HepG2 (cell line): ENCODE results near the gene AHRR. TPM values are rescaled to one million over a fixed set of nuclear protein-coding genes. Genes with fewer than 3 reads are reported as not detected.

Experiments used
- ATAC-seq: fragments of 200-7000 bp; cut with Tn5 transposase; 3 replicates; pipeline ENCODE4 v1.9.1; 2020; ENCODE audit warnings: mild to moderate bottlenecking, moderate library complexity
- BruUV-seq: library from RNA; stranded (reverse); fragments of 400-500 nt; replicated peaks from 2 replicates; lab custom pipeline; 2021; lab: Mats Ljungman, UMichigan
- CTCF ChIA-PET: fragments of 300-600 bp; formaldehyde crosslinking; extraction: SDS; loops from one replicate; lab custom pipeline; 2021; ENCODE audit warnings: low total read pairs, inconsistent platforms, low intra/inter-chr PET ratio; lab: Yijun Ruan, JAX
- POLR2A ChIA-PET: fragments of 350-600 bp; sonication (Branson Sonifier 250); formaldehyde crosslinking; loops from one replicate; lab custom pipeline; 2020; ENCODE audit warnings: antibody characterized with exemption, inconsistent platforms; lab: Yijun Ruan, JAX
- DNase-seq: peaks from one replicate; pipeline ENCODE4 v3.0.0-alpha.2; 2015; ENCODE audit warnings: low spot score
- FAIRE-seq: peaks from 3 replicates; lab custom pipeline; 2011; peaks lifted over from hg19 to GRCh38; lab: Jason Lieb, UNC
- H2AFZ ChIP-seq: one replicate; pipeline ENCODE4 v1.6.1; 2011; ENCODE audit warnings: low read length, inconsistent platforms
- H3K27ac ChIP-seq: fragments of 300-600 bp; 3 replicates; pipeline ENCODE4 v1.8.0; 2011; ENCODE audit warnings: mixed run types, mild to moderate bottlenecking, mixed read lengths, low read length, inconsistent platforms; ENCODE audit not compliant: insufficient read depth; ENCODE audit errors: extremely low read length
- H3K27me3 ChIP-seq, 2 experiments: fragments of 200-600 bp in 1 of 2; 2 replicates in 1 of 2; 3 replicates in 1 of 2; pipeline versions ENCODE4 v1.6.0 to v1.8.0; 2011; ENCODE audit warnings: low read length in 2 of 2, mild to moderate bottlenecking in 2 of 2, moderate library complexity in 2 of 2, inconsistent platforms in 1 of 2; ENCODE audit not compliant: insufficient read depth in 2 of 2, control insufficient read depth in 1 of 2
- H3K36me3 ChIP-seq, 2 experiments: fragments of 200-600 bp in 1 of 2; replicated peaks in 1 of 2; 2 replicates in 1 of 2; 3 replicates in 1 of 2; pipeline versions ENCODE4 v1.5.1 to v1.8.0; 2011; ENCODE audit warnings: low read length in 2 of 2, inconsistent platforms in 1 of 2; ENCODE audit not compliant: insufficient read depth in 2 of 2, control insufficient read depth in 1 of 2
- H3K4me1 ChIP-seq: 2 replicates; pipeline ENCODE4 v1.5.1; 2012; ENCODE audit warnings: low read length, inconsistent platforms; ENCODE audit not compliant: insufficient read depth
- H3K4me2 ChIP-seq: 2 replicates; pipeline ENCODE4 v1.6.0; 2011; ENCODE audit warnings: low read depth, low read length, inconsistent platforms
- H3K4me3 ChIP-seq, 3 experiments: fragments of 200-600 bp in 1 of 3; sonication (generic), shearing (Covaris generic) in 1 of 3; replicated peaks in 1 of 3; 2 replicates each; pipeline ENCODE4 v1.5.1; 2011 to 2016; ENCODE audit warnings: low read length in 3 of 3, inconsistent platforms in 2 of 3, low read depth in 2 of 3, mild to moderate bottlenecking in 2 of 3, control low read depth in 1 of 3, mixed read lengths in 1 of 3; ENCODE audit not compliant: insufficient read depth in 1 of 3
- H3K79me2 ChIP-seq: one replicate; pipeline ENCODE4 v1.6.1; 2011; ENCODE audit warnings: low read length, inconsistent platforms; ENCODE audit not compliant: insufficient read depth
- H3K9ac ChIP-seq: 2 replicates; pipeline ENCODE4 v1.6.0; 2011; ENCODE audit warnings: mild to moderate bottlenecking, low read depth, low read length, inconsistent platforms; ENCODE audit not compliant: insufficient read depth
- H3K9me3 ChIP-seq: 2 replicates; pipeline ENCODE4 v1.5.1; 2012; ENCODE audit warnings: mild to moderate bottlenecking, low read length
- H4K20me1 ChIP-seq: 2 replicates; pipeline ENCODE4 v1.6.0; 2011; ENCODE audit warnings: inconsistent platforms, mild to moderate bottlenecking, low read length, moderate library complexity; ENCODE audit not compliant: insufficient read depth
- CBX5 ChIP-seq: sonication (generic); formaldehyde crosslinking; IDR thresholded peaks from 2 replicates; pipeline ENCODE4 v1.4.0; 2020; ENCODE audit warnings: missing genetic modification reagents, borderline replicate concordance
- CSRNP2 ChIP-seq: sonication (generic); formaldehyde crosslinking; conservative IDR thresholded peaks from 2 replicates; pipeline ENCODE4 v1.8.0; 2022; ENCODE audit warnings: low read depth, missing genetic modification reagents
- NFATC3 ChIP-seq: sonication (generic); formaldehyde crosslinking; IDR thresholded peaks from 2 replicates; pipeline ENCODE4 v1.5.1; 2020; ENCODE audit warnings: mild to moderate bottlenecking, missing genetic modification reagents
- RBM22 ChIP-seq: fragments of 200-400 bp; formaldehyde crosslinking; optimal IDR thresholded peaks from 2 replicates; pipeline ENCODE3; 2017; ENCODE audit warnings: mild to moderate bottlenecking, low read length, moderate library complexity
- YY1 ChIP-seq: IDR thresholded peaks from 2 replicates; pipeline ENCODE4 v1.6.1; 2011; ENCODE audit warnings: low read length, low read depth, moderate library complexity, mild to moderate bottlenecking; ENCODE audit not compliant: insufficient read depth, insufficient replicate concordance
- ZNF614 ChIP-seq: IDR thresholded peaks from 2 replicates; pipeline ENCODE4 v1.6.1; 2018; ENCODE audit warnings: missing biosample characterization, missing genetic modification reagents, inconsistent platforms, borderline replicate concordance
- ZNF687 ChIP-seq: sonication (generic); formaldehyde crosslinking; IDR thresholded peaks from 2 replicates; pipeline ENCODE4 v1.5.1; 2020; ENCODE audit warnings: mild to moderate bottlenecking, missing genetic modification reagents, moderate library complexity
- WGBS: methylation state at CpG from one replicate; pipeline ENCODE4 v1.1.6; 2017; ENCODE audit warnings: low lambda C conversion rate; 5-methylcytosine and 5-hydroxymethylcytosine counted together
- in situ Hi-C: cut with HindIII; loops from 2 replicates; pipeline ENCODE4 v1.10.0; 2017; ENCODE audit warnings: low pct_unique_long_range_greater_than_20kb; ENCODE audit not compliant: extremely low pct_ligation_motif_present
- intact Hi-C: fragments of 100-400 bp; cut with micrococcal nuclease; formaldehyde crosslinking; loops from one replicate; pipeline ENCODE4 v1.10.0; 2022; ENCODE audit not compliant: unreplicated experiment
- polyA plus RNA-seq, 8 experiments: library from polyadenylated mRNA; depleted of rRNA in 3 of 8; stranded (reverse) in 7 of 8; unstranded in 1 of 8; fragments of >200 nt; fragmentation: Illumina TruSeq in 4 of 8; extraction: Trizol in 4 of 8; gene quantifications; 2 replicates each; pipeline versions ENCODE4 v1.2.1 to v1.2.3, GENCODE V29; 2011 to 2016; ENCODE audit warnings: low read depth in 4 of 8, missing spikeins in 1 of 8, mixed read lengths in 1 of 8; ENCODE audit not compliant: insufficient read depth in 1 of 8
- total RNA-seq, 5 experiments: library from RNA; depleted of rRNA; stranded (reverse); fragments of >200 nt; fragmentation: Illumina TruSeq; extraction: Trizol; gene quantifications; 2 replicates each; pipeline ENCODE4 v1.2.3, GENCODE V29; 2016; ENCODE audit warnings: low read depth in 1 of 5
- TF ChIP-seq, protein P1 (sequence below): sonication (generic); formaldehyde crosslinking; IDR thresholded peaks from 2 replicates; pipeline ENCODE4 v1.4.0; 2020; ENCODE audit warnings: missing genetic modification reagents, mild to moderate bottlenecking, borderline replicate concordance

AHRR gene
- total and polyA plus RNA-seq, 2 of the 13 experiments (the other 11 are each of a cell fraction or from before 2014, with no cell fraction given), result 0.28 to 0.35 TPM

- ChIA-PET POLR2A (no interaction called here), CTCF (no interaction called here)
- H3K9ac ChIP-seq, result no peak overlapping the region
- WGBS, result 82% methylated on average over 20 of the region's 34 CpGs
- FAIRE-seq (no peak), ATAC-seq (no peak), DNase-seq (no peak)
- H3K27me3 ChIP-seq, result no peaks in the 10 kb centered on the region
- H4K20me1 ChIP-seq, result no peaks in the 10 kb centered on the region
- no peaks in the 10 kb centered on the region; the same call in 1 of the 2 replicates for H3K9me3 ChIP-seq
- no TSS peak for BruUV-seq
- no peaks in the 10 kb centered on the region for H3K4me1 ChIP-seq
- H3K79me2 ChIP-seq, result no peaks in the 10 kb centered on the region
- no peaks in the 10 kb centered on the region for H3K36me3 ChIP-seq
- in situ Hi-C loops (no loop called here), intact Hi-C loops (no loop called here)
- no peak overlapping the region for H3K27ac ChIP-seq
- H3K4me2 ChIP-seq, result no peak overlapping the region
- TF ChIP-seq CBX5 (CRISPR knock-in tag), result no peak
- TF ChIP-seq, all 625 proteins: peak for 0
- Histone ChIP-seq H2AFZ (no peak overlapping the region), H3K4me3 (no peak overlapping the region)
These were observed 67.0 kb downstream of the AHRR start for GRCh38 chr5:388266-389196.

- in situ Hi-C loops, result no loop called here
- no peak overlapping the region for H3K4me2 ChIP-seq
- POLR2A ChIA-PET, result no interaction called here
- H3K4me3 ChIP-seq, result no peak overlapping the region
- no peaks in the 10 kb centered on the region; the same call in 1 of the 2 replicates for H3K9me3 ChIP-seq
- BruUV-seq, result no TSS peak
- no peaks in the 10 kb centered on the region for H4K20me1 ChIP-seq
- CTCF ChIA-PET, result no interaction called here
- H3K79me2 ChIP-seq, result no peaks in the 10 kb centered on the region
- H3K27ac ChIP-seq, result no peak overlapping the region
- DNase-seq (no peak), FAIRE-seq (no peak), ATAC-seq (no peak)
- no peaks in the 10 kb centered on the region for H3K27me3 ChIP-seq
- no peak overlapping the region for H2AFZ ChIP-seq
- no peaks in the 10 kb centered on the region for H3K36me3 ChIP-seq
- no peak overlapping the region for H3K9ac ChIP-seq
- intact Hi-C loops, result no loop called here
- H3K4me1 ChIP-seq, result no peaks in the 10 kb centered on the region
- 81% methylated on average over 32 of the region's 32 CpGs for WGBS
- TF ChIP-seq, protein P1, sequence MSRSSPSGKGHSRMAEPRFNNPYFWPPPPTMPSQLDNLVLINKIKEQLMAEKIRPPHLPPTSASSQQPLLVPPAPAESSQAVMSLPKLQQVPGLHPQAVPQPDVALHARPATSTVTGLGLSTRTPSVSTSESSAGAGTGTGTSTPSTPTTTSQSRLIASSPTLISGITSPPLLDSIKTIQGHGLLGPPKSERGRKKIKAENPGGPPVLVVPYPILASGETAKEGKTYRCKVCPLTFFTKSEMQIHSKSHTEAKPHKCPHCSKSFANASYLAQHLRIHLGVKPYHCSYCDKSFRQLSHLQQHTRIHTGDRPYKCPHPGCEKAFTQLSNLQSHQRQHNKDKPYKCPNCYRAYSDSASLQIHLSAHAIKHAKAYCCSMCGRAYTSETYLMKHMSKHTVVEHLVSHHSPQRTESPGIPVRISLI (CRISPR knock-in tag), result no peak
- TF ChIP-seq YY1 (no peak), ZNF614 (CRISPR knock-in tag) (no peak), CSRNP2 (CRISPR knock-in tag) (no peak), ZNF687 (CRISPR knock-in tag) (no peak), NFATC3 (no peak), RBM22 (no peak)
These were observed 67.8 kb downstream of the AHRR start for GRCh38 chr5:389197-389821.
